ENCODE results near the gene GLIPR1L1. TPM values are rescaled to one million over a fixed set of nuclear protein-coding genes. Genes with fewer than 3 reads are reported as not detected.

Gene GLIPR1L1
- total and polyA plus RNA-seq, 2 of the 4 experiments (the other 2 are of a cell fraction), result not detected

DNA sequence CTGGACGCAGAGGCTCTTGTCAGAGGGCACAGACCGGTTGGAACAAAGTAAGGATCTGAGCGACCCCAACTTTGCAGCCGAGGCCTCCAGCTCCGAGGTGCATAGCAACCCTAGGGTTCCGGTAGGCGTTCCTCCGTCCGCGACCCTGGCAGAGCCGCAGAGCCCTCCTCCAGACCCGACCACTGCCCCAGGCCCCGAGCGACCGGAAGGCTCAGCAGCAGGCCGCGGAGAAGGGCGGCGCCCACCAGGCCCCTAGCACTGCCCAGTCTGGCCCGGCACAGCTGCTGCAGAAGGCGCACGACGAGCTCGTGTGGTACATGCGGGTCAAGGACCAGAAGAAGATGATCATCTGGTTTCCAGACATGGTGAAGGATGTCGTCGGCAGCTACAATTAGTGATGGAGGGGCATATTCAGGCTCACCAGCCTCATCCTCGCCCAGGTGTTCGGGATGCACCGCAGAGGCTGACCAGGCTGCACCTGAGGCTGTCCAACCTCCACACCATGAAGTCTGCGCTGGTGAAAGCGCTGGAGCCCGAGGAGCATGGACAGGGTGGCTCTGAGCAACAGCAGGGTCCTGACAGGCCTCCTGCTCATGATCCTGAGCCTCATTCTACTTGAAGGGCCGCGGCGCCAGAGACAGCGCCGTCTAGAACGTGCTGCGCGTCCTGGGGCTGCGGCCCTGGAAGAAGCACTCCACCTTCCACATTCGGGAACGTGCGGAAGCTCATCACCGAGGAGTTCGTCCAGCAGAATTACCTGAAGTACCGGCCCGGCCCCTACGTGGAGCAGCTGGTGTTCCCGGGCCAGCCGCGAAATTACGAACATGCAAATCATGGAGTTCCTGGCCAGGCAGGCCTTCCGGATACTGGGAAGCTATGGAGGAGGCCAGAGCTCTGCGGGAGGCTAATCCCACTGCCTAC lies 28.8 kb upstream of the GLIPR1L1 start:
- no peak overlapping the region for H3K14ac ChIP-seq (replicated peaks; ENCODE audit: low read depth, low read length)
- ATAC-seq (ENCODE audit: low read depth) (no peak), DNase-seq (no peak)
- H2BK20ac ChIP-seq (ENCODE audit: low read depth, low read length), result no peak overlapping the region
- dilution Hi-C loops (cut with HindIII; ENCODE audit: low sequenced_read_pairs, unreplicated experiment), result no loop called here
- no peaks in the 10 kb centered on the region for H3K4me1 ChIP-seq (ENCODE audit: control insufficient read depth, insufficient read depth, low read length)
- H4K20me1 ChIP-seq (ENCODE audit: insufficient read depth, low read length), result no peaks in the 10 kb centered on the region
- no peaks in the 10 kb centered on the region for H3K36me3 ChIP-seq (ENCODE audit: control insufficient read depth, insufficient read depth, low read length)
- no peaks in the 10 kb centered on the region for H3K79me1 ChIP-seq (ENCODE audit: low read depth in 1 of 2, low read length in 2 of 2)
- H4K91ac ChIP-seq (ENCODE audit: insufficient read depth, low read depth, low read length), result no peak overlapping the region
- no peak overlapping the region for H2BK15ac ChIP-seq (ENCODE audit: low read depth, low read length)
- BruUV-seq (replicated peaks), result no TSS peak
- POLR2A ChIA-PET (ENCODE audit: unreplicated experiment), result no interaction called here
- no peak overlapping the region for H3K18ac ChIP-seq (ENCODE audit: low read depth, low read length)
- in situ Hi-C loops (cut with MboI; ENCODE audit: low sequenced_read_pairs), result no loop called here
- H2BK120ac ChIP-seq (ENCODE audit: low read depth, low read length), result no peak overlapping the region
- H4K5ac ChIP-seq (ENCODE audit: low read depth, low read length), result no peak overlapping the region
- no peak overlapping the region for H2AK9ac ChIP-seq (replicated peaks; ENCODE audit: low read depth, low read length, poor library complexity)
- H3K4me2 ChIP-seq (ENCODE audit: low read depth, low read length), result no peak overlapping the region
- CTCF ChIA-PET, result interaction anchor here (0.6 to 1.0 kb wide), 2 partner anchors 15 to 54 kb away, joined by 3 to 4 read pairs; no protein-coding TSS in a partner anchor
- intact Hi-C loops (cut with micrococcal nuclease), result no loop called here
- 92% methylated on average over 34 of the region's 56 CpGs; no CpG with 5 or more reads in 1 of the 2 experiments for whole genome bisulfite sequencing, 2 experiments (ENCODE audit: extremely low coverage in 2 of 2, insufficient read length in 1 of 2)
- H3K9ac ChIP-seq (ENCODE audit: low read depth, low read length), result no peak overlapping the region
- H4K8ac ChIP-seq (ENCODE audit: low read depth in 2 of 2, low read length in 2 of 2), result no peak overlapping the region
- H2BK5ac ChIP-seq (ENCODE audit: low read depth, low read length, poor library complexity, severe bottlenecking), result no peak overlapping the region
- no peak overlapping the region for H3K27ac ChIP-seq (ENCODE audit: insufficient read depth, low read length)
- H3K27me3 ChIP-seq (ENCODE audit: control insufficient read depth, insufficient read depth, low read length), result no peaks in the 10 kb centered on the region
- H3K4ac ChIP-seq (ENCODE audit: low read depth, low read length), result no peak overlapping the region
- no peak overlapping the region for H3K4me3 ChIP-seq (ENCODE audit: insufficient read depth, low read depth, low read length)
- H2AFZ ChIP-seq (replicated peaks; ENCODE audit: low read length, poor library complexity), result peak overlapping the region; percentile 36
- H2AK5ac ChIP-seq (ENCODE audit: low read depth, low read length), result no peak overlapping the region
- no peak overlapping the region for H3K23ac ChIP-seq (ENCODE audit: low read depth, low read length)
- TF ChIP-seq SMC3 (IDR thresholded peaks at IDR 0.05; ENCODE audit: low read depth, low read length), result no peak
- no peak for TF ChIP-seq RFX5 (IDR thresholded peaks at IDR 0.05; ENCODE audit: low read depth, low read length)
- TF ChIP-seq FOS (IDR thresholded peaks at IDR 0.05; ENCODE audit: low read depth, low read length), result no peak
- no peak for TF ChIP-seq RCOR1 (IDR thresholded peaks at IDR 0.05; ENCODE audit: insufficient replicate concordance, low read length)
- TF ChIP-seq MAZ (IDR thresholded peaks at IDR 0.05; ENCODE audit: borderline replicate concordance, low read depth, low read length), result no peak
- TF ChIP-seq, protein P1, sequence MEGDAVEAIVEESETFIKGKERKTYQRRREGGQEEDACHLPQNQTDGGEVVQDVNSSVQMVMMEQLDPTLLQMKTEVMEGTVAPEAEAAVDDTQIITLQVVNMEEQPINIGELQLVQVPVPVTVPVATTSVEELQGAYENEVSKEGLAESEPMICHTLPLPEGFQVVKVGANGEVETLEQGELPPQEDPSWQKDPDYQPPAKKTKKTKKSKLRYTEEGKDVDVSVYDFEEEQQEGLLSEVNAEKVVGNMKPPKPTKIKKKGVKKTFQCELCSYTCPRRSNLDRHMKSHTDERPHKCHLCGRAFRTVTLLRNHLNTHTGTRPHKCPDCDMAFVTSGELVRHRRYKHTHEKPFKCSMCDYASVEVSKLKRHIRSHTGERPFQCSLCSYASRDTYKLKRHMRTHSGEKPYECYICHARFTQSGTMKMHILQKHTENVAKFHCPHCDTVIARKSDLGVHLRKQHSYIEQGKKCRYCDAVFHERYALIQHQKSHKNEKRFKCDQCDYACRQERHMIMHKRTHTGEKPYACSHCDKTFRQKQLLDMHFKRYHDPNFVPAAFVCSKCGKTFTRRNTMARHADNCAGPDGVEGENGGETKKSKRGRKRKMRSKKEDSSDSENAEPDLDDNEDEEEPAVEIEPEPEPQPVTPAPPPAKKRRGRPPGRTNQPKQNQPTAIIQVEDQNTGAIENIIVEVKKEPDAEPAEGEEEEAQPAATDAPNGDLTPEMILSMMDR (conservative IDR thresholded peaks at IDR 0.05; ENCODE audit: low read depth, low read length), result no peak
- no peak for TF ChIP-seq BHLHE40 (IDR thresholded peaks at IDR 0.05; ENCODE audit: low read depth, low read length)
- no peak for TF ChIP-seq CHD1 (IDR thresholded peaks at IDR 0.05; ENCODE audit: low read depth, low read length)
- TF ChIP-seq NFE2L2 (IDR thresholded peaks at IDR 0.05; ENCODE audit: low read depth, low read length), result no peak
- TF ChIP-seq POLR2A (IDR thresholded peaks at IDR 0.05; ENCODE audit: low read depth, low read length), result no peak
- TF ChIP-seq RAD21 (IDR thresholded peaks at IDR 0.05; ENCODE audit: low read length), result no peak
- no peak for TF ChIP-seq MXI1 (IDR thresholded peaks at IDR 0.05; ENCODE audit: borderline replicate concordance, low read depth, low read length)
- TF ChIP-seq, protein P2, sequence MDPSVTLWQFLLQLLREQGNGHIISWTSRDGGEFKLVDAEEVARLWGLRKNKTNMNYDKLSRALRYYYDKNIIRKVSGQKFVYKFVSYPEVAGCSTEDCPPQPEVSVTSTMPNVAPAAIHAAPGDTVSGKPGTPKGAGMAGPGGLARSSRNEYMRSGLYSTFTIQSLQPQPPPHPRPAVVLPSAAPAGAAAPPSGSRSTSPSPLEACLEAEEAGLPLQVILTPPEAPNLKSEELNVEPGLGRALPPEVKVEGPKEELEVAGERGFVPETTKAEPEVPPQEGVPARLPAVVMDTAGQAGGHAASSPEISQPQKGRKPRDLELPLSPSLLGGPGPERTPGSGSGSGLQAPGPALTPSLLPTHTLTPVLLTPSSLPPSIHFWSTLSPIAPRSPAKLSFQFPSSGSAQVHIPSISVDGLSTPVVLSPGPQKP (IDR thresholded peaks at IDR 0.05; ENCODE audit: borderline replicate concordance, low read depth, low read length), result no peak
- TF ChIP-seq CEBPB (IDR thresholded peaks at IDR 0.05; ENCODE audit: low read depth, low read length), result no peak
- no peaks in the 10 kb centered on the region for H3K9me3 ChIP-seq (ENCODE audit: control insufficient read depth, insufficient read depth, low read length)
- no peaks in the 10 kb centered on the region for H3K9me1 ChIP-seq (ENCODE audit: insufficient read depth, low read length)
- H3K56ac ChIP-seq (ENCODE audit: extremely low read depth, insufficient read depth, low read length), result no peak overlapping the region
